GM19324 (cell line): ENCODE results near the gene GATD1.

Source experiments
- ATAC-seq: cut with Tn5 transposase; IDR thresholded peaks from one replicate; pipeline ENCODE4 v1.9.1; 2021; ENCODE audit warnings: mild to moderate bottlenecking, moderate library complexity; ENCODE audit not compliant: unreplicated experiment, low FRiP score

GATD1 gene

DNA sequence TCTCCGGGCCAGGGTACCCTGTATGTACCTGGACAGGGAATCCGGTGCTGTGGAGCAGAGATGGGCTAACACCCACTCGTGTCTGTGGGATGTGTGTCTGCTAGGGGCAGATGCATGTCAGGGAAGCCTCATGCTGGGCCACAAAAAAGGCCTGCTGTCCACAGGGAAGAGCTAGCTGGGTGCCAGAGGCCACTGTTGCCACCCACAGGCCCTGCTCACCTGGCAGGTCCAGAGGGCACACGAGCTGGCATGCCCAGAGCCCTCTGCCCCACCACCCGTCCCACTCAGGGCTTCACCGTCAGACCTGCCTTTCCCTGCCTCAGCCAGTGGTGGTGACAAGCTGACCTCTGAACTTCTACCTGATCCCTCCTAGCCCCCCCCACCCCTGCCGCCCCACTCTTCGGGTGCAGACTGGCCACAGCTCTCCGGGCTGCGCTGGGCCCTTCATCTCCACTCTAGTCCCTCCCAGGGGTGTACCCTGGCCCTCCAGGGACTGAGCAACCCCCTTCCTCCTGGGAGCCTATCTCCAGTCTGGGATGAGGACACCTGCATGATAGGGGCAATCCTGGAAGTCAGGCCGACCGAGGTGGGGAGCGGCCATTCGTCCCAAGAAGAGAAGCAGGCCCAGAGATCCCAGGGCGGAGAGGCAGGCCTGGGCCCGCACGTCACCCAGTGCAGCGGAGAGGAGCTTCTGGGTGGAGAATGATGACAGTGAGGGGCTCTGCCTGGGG, 19.4 kb upstream of the GATD1 start:
- no peak for ATAC-seq

DNA sequence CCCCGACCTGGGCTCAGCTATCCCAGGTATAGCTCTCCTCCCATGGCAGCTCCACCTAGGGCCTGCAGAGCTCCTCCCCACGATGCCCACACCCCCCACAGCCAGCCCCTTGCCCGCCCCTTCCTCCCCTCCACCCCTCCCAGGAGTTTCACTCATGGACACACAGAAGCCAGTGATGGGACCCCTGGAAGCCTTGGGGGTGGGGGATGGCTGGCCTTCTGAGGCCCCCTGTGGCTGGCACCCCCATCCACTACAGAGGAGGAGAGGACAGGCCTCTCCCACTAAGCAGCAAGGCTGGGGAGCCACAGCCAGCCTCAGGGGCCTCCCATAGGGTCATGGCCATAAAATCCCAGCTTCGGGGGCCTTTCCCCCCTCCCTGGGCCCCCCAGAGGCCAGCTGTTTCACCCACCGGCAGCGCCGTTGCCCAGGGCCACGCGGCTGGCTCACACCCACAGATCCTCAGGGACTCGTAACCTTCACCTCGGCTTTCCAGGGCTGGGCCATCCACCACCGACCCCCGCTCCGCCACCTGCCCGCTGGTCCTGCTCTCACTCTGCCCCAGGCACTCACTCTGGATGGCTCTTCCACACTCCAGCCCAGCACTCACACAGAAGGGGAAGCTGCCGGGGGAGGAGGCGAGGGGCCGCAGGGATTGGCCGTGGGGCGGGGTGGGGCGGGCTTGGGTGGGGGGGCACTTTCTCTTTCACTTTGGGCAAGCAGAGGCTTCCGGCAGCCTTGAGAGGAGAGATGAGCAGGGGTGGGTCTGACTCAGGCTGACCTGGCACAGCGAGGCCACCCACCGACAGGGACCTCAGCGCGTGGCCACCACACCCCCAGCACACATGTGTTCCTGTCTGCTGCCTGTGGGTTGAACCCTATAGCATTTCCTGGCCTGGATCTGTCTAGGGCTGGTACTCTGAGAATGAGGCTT, 18.6 kb upstream of the GATD1 start:
- ATAC-seq, result no peak

DNA sequence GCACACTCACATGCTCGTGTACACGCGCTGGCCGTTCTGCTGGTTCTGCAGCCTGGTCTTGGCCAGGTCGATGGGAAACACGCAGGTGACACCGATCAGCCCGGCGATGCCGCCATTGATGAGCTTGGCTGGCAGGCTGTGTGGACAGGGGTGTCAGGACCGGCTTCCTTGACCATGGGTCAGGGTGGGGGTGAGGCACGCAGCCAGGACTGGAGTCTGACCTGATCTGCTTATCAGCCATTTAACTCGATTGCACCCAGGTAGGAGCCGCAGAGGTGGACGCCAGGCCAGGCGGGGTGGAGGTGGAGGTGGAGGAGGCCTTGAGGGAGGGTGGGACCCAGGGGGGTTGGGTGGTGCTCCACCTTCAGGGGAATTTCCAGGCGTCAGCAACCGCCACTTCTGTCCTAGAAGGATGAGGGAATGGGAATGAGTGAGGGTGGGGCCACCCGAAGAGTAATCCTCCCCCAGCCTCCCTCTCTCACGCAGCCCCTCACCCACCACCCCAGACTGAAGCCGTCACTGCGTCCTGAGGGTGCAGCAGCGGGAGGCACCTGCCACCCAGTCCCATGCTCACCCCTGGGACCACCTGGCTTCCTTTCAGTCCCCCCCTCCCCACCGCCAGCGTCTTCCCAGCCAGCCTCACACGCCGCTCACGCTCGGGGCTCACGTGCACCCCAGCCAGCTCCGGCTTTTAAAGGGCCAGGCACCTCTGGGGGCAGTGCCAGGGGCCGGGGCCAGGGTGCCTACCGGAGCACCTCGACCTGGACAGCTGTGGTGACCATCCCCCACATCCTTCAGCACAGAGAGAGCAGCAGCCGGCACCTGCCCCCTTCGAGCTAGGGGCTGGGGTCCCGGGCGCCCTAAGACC, 17.7 kb upstream of the GATD1 start:
- ATAC-seq, result no peak

DNA sequence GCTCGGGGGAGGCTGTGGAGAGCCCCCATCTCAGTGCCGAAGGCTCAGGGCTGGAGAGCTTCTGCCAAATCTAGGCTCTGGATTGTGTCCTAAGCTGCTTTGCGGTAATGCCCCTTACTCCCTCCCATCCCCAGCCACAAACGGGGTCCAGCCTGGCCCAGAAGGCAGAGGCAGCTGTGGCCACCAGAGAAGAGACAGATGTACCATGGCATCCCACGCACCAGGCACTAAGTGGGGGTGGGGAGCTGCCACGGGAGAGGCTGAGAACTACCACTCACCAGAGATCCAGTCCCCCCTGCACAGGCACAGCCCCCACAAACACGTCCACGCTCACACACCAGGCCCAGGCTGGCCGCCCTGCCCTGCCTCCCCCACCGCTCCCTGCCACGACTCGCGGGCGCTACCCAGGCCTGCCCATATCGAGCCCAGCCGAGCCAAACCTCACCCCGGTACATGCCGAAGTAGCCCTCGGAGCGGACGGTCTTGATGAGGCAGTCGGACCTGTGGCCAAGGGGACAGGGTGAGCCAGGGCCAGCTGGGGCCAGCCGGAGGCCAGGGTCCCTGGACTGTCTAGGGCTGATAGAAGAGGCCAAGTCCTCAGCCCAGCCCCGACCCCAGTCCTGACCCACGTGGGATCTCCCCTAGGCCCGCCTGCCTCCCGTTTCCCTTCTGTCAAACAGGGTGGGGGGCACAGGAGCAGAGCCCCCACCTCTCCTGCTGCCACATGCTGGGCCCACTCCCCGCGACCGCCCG, 16.9 kb upstream of the GATD1 start:
- ATAC-seq, result no peak

DNA sequence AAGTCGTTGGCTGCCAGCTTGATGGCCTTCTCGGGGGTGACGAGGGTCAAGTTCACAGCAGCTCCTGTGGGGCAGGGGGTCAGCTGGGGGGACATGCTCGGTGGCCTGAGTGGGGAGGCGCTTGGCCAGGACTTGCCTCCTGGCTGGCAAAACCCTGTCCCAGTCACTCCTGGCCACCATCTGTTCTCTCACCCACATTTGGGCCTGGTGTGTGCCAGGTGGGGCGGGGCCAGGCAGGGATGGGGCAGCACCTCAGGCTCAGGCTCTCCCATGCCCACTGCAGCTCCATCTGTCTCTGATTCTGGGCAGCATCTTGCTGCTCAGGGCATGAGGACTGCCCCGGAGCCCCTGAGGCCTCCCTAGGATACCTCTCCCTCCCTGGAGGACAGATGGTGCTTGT, 16.3 kb upstream of the GATD1 start:
- ATAC-seq, result no peak

DNA sequence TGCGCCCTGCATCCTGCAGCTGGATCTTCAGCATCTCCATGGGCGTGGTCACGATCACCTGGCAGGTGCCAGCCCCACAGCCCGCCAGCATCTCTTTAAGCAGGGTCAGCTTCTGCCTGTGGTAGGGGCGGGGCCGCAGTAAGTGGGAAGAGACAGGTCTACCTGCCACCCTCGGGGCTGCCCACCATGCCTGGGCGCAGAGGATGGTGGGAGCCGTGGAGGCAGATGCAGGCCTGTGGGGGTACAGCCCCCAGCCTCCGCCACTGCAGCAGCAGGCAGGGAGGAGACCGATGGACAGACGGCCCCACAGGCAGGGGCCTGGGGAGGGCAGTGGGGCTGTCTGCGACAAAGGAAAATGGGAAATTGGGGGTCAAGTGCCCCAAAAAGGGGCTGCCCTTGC, 15.6 kb upstream of the GATD1 start:
- ATAC-seq, result no peak

DNA sequence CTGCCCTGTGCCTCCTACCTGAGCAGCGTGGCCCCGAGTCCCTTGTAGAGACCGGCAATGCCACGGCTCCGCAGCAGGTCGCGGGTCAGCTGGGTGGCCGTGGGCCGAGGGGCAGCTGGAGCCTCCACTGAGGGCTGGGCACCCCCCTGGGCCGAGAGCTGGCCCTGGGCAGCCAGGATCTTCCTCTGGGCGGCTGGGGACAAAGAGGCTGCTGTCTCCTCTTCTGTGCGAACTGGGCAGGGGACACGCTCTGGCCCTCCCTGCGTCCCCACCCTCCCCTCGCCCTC, 15.2 kb upstream of the GATD1 start:
- no peak for ATAC-seq

DNA sequence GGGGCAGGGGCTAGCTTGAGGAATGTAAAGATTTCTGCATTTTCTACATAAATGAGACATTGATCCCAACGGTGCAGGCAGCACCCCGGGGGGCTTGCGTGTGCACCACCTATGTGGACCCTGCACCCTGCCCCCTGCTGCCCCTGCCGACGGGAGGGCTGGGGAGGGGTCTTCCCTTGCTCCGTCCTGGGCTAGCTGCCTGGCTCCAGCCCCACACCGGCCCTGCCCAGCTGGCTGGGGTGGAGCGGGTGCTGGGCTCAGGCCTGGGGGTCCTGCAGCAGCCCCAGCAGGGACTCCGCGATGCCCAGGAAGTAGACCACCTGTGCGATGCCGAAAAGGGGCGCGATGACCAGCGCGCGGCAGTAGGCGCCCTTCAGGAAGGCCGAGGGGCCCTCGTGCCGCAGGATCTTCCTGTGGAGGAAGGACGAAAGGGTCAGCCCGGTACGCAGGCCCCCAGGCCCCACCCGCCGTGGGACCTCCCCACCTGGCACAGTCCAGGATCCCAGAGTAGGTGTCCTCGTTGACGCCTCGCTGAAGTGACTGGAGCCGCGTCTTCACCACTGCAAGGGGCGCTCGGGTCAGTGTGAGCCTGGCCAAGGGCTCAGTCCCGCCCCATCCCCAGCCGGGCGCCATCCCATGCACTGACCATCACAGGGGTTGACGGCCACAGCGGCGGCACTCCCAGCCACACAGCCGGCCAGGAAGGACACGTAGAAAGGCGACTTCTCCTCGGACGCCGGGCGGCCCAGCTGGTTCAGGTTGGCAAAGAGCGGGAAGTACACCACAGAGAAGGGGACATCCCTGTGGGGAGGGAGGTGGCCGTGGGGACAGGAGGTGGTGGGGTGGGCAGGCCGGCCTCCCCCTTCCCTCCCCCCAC, 14.6 kb upstream of the GATD1 start:
- ATAC-seq, result no peak

DNA sequence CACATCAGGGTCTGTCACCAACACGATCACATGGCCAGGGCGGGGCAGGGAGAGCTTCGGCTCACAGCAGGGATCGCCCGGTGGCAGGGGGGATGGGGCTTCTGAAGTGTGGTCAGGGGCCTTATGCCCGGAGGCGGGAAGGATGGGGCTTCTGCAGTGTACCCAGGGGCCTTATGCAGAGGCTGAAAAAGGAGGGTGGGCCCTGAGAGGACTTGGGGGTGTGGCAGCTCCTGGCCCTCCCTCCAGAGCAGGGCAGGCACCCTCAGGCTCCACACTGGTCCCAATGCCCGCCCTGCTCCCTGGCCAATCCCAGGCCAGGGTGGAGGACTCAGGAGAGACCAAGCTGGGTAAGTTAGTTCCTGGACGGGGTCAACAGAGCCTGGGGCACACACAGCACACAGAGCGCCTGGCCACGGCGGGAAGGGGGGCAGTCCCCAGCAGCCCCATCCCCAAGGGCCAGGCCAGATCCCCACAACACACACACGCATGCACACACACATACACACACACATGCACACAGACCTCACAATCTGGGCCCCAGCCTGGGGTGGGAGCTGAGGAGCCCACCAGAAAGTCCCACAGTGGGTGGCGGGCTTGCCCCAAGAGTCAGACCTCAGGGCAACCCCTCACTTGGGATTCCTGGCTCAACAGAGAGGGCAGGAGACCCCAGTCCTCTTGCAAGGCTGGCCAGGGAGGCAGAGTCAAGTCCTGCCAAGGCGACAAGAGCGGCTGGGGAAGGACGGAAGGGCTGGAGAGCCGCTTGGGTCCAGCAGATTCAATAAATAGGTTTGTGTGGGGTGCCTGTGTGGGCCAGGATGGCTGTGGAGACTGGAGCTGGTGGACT, 13.7 kb upstream of the GATD1 start:
- ATAC-seq, result no peak

DNA sequence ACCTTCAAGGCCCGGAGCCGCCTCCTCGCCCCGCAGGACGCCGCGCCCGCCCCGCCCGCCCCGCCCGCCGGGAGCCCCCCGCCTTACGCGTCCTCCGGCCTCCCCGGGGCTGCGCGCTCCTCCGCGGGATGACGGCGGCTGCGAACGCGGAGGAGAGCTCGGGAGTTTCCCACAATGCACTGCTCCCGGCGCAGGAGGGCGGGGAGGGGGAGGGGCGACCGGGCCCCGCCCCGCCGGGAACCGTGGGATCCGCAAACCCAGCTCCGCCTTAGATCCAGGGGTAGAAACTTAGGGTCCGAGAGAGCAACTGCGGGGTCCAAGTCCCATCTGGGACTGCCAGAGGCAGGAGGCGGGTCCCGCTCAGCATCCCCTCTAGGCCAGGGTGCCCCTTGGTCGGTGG, 12.7 kb upstream of the GATD1 start, which contains the start of gene CEND1:
Gene CEND1 (minus strand): TSS at position 148 of the 400 bp plus-strand sequence. CDS start 1,514 bp downstream, outside the sequence.
- ATAC-seq, result no peak

DNA sequence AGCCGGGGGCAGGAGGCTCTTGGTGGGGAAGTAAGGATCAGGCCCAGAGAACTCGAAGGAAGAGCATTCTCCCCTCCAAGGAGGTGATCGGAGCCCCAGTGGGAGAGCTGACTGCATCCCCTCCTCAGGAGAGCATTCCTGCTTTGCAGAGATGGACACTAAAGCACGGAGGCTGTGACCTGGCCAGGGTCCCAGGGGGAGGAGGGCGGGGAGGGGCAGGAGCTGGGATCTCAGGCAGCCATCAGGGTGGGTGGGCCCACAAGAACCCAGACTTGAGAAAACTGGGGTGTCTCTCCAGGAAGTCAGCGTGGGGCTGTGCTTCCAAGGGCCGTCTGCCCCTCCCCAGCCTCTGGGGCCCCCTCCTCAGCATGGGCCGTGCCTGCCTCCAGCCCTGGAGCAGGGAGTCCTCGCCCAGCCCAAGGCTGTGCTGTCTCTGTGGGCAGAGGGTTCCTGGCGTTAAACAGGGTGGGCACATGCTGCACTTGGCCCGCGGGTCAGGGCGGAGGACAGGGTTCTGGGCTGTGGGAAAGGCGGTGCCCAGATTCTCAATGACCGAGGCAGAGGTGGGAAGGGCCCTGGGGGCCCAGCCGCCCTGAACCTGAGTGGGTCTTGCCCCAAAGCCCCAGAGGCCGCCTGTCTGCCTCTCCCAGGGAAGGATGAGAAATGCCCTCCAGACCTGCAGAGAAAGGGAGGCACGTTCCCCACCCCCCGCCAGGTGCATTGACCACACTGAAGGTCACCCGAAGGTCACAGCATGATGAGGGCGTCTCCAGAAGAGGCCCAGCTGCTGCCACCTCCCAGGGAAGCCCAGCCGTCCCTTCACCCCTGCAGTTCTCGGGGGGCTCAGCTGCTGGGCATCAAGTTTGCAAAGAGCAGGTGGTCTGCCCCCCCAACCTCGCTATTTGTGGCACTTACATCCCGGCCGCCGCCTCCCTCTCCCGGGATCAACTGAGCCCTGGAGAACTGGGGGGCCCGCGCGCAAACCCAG, 12.0 kb upstream of the GATD1 start:
- no peak for ATAC-seq

DNA sequence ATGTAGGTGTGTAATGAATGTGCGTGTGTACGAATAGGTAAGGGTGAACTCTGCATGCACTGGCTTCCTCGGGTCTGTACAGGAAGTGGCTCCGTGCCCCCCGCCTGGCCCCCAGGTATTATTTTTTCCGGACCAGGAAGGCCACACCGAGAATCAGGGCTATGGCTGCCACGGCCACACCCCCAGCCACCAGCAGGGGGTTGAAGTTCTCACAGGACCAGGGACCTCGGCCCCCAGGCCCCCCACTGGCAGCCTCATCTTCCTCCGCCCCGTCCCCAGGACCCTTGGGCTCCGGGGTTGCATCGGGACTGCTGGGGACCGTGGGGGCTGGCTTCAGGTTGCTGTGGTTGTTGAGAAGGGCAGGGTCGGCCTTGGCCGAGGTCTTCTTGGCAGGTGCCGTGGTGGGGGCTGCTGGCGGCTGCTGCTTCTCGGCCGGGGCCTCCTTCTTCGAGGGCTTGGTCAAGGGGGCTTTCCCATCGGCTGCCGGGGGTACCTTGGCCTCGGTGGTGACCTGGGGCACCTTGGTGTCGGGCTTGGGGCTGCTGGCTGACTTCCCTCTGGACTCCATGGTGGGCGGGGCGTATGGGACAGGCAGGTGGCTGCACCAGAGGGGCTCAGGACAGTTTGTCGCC, 10.8 kb upstream of the GATD1 start:
- ATAC-seq, result no peak

DNA sequence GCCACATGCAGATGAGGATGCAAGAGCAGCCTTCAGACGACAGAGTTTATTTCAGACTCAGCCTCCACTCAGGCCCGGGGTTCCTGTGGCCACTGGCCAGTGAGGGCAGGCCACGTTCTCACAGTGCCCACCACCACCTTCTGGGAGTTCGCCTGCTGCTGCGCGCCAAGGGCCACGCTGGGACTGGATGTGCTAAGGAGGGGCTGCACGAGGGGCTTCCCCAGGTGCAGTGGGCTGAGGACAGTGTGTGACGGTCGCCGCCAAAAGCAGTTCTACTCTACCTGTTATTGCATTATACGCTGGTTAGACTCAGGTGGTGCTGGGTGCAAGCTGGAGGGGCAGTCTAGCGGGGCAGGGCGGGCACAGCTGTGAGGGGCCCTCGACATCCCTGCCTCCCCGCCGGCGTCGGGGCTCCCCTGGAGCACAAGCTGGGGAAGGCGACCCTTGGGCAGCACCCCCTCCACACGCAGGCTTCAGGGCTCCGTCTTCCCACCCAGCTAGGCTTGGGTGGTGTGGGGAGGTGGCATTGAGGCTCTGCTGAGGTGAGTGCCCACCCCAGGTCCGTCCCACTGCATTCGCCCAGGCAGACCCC, 9.9 kb upstream of the GATD1 start:
- no peak for ATAC-seq

DNA sequence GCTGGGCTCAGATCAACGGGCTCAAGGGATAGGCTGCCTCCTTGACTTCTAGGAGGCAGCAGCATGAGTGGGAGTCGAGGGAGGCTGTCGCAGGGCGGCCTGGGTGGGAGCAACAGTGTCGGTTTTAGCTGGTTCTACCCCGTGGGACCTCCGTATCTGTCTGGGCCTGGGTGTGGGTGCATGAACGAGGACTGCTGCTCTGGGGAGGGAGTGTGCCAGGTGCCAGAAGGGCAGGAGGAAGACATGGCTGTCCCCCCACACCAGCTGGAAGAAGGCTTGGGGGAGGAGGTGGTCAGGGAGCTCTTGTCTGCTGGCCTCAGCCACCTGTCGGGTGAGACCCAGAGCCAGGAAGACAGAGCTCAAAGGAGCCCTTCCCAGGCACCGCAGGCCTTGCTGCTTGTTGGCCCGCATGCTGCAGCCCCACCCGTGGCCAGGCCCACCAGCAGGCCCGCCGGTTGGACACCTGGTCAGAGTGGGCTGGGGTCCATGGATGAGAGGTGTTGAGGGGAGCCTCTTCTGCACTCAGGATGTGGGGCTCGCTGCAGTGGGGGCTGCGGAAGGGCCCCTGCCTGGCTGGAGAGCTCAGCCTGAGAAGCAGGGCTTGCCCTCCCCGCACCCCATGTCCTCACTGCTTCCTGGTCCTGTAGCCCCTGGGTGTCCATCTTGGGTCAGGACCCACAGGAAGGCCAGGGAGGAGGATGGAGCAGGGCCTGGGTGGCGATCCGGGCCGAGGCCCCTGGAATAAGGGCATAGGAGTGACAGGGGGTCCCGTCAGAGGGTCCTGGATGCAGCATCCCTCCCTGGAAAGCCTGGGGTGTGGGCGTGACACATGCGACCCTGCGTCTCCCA, 9.2 kb upstream of the GATD1 start:
- no peak for ATAC-seq

DNA sequence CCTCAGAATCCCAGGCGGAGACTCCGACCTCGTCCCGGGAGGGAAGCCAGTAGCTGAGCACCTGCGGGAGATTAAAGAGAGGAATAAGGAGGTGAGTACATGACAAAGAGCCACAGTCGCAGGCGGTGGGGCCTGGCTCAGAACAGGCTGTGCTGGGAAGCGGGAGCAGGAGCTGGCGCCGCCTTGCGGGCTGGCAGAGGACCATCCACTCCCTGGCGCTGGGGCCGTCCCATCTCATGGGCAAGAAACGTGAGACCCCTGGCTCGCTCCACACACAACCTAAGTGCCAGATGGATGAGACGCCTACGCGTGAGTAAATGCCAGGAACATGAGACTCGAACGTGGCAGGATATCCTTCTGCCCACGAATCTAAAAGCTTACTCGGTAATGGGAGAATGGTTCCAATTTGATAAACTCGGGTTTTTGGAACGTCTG, 6.3 kb upstream of the GATD1 start:
- no peak for ATAC-seq
